PC-9 (cell line): ENCODE measurements around the gene GPR183. TPM values are rescaled to one million over a fixed set of nuclear protein-coding genes. Genes with fewer than 3 reads are reported as not detected.

Experiments used
- BruUV-seq: library from RNA; stranded (reverse); fragments of 400-500 nt; replicated peaks from 2 replicates; lab custom pipeline; 2021; lab: Mats Ljungman, UMichigan
- CTCF ChIA-PET: fragments of 300-600 bp; sonication (Branson Sonifier 250); formaldehyde crosslinking; loops from one replicate; lab custom pipeline; 2022; ENCODE audit warnings: antibody characterized with exemption; lab: Charles Lee
- POLR2A ChIA-PET: fragments of 300-600 bp; sonication (Branson Sonifier 250); formaldehyde crosslinking; loops from one replicate; lab custom pipeline; 2022; ENCODE audit warnings: antibody characterized with exemption; ENCODE audit not compliant: unreplicated experiment; lab: Charles Lee
- DNase-seq, 2 experiments: peaks; one replicate each; pipeline versions ENCODE4 v3.0.0 to v3.0.0-alpha.2; 2015 to 2022; ENCODE audit warnings: mixed read lengths in 1 of 2
- H2AFZ ChIP-seq: fragments of 200-600 bp; sonication (generic); 2 replicates; pipeline ENCODE4 v1.8.1; 2017; ENCODE audit warnings: antibody characterized with exemption
- H3F3A ChIP-seq: fragments of 200-600 bp; sonication (generic); 2 replicates; pipeline ENCODE4 v1.8.1; 2017; ENCODE audit warnings: antibody characterized with exemption, mild to moderate bottlenecking, low read depth; ENCODE audit not compliant: insufficient read depth
- H3K27ac ChIP-seq: fragments of 200-600 bp; sonication (generic); 2 replicates; pipeline ENCODE4 v1.6.1; 2016; ENCODE audit warnings: mixed run types
- H3K27me3 ChIP-seq: fragments of 200-600 bp; sonication (generic); 2 replicates; pipeline ENCODE4 v1.6.1; 2016; ENCODE audit warnings: low read depth, mixed run types; ENCODE audit not compliant: insufficient read depth
- H3K36me3 ChIP-seq: fragments of 200-600 bp; sonication (generic); 2 replicates; pipeline ENCODE4 v1.6.1; 2016; ENCODE audit warnings: low read depth, mixed run types
- H3K4me1 ChIP-seq: fragments of 200-600 bp; sonication (generic); replicated peaks from 2 replicates; pipeline ENCODE4 v1.6.1; 2016; ENCODE audit warnings: mixed run types; ENCODE audit not compliant: insufficient read depth
- H3K4me2 ChIP-seq: fragments of 200-600 bp; sonication (generic); 2 replicates; pipeline ENCODE4 v1.6.1; 2017; ENCODE audit warnings: mixed run types
- H3K4me3 ChIP-seq: fragments of 200-600 bp; sonication (generic); 2 replicates; pipeline ENCODE4 v1.6.1; 2016; ENCODE audit warnings: mixed run types
- H3K79me2 ChIP-seq: fragments of 200-600 bp; sonication (generic); 2 replicates; pipeline ENCODE4 v1.6.1; 2017; ENCODE audit warnings: low read depth, mixed run types
- H3K9me2 ChIP-seq: fragments of 200-600 bp; sonication (generic); 2 replicates; pipeline ENCODE4 v1.8.1; 2017; ENCODE audit warnings: mild to moderate bottlenecking; ENCODE audit not compliant: insufficient read depth
- H3K9me3 ChIP-seq: fragments of 200-600 bp; sonication (generic); 2 replicates; pipeline ENCODE4 v1.8.1; 2016; ENCODE audit warnings: low read depth; ENCODE audit not compliant: insufficient read depth
- H4K20me1 ChIP-seq: fragments of 200-600 bp; sonication (generic); 2 replicates; pipeline ENCODE4 v1.8.1; 2017; ENCODE audit not compliant: insufficient read depth
- EZH2 ChIP-seq: fragments of 200-600 bp; sonication (generic); IDR thresholded peaks from 2 replicates; pipeline ENCODE4 v1.8.0; 2017; ENCODE audit warnings: antibody characterized with exemption, low read depth
- intact Hi-C: fragments of 100-400 bp; cut with micrococcal nuclease; formaldehyde crosslinking; loops from one replicate; pipeline ENCODE4 v1.10.0; 2022; ENCODE audit not compliant: unreplicated experiment
- total RNA-seq: library from RNA; stranded (reverse); gene quantifications from 2 replicates; pipeline ENCODE4 v1.2.3, GENCODE V29; 2021
- TF ChIP-seq, protein P1 (sequence below): fragments of 200-600 bp; sonication (generic); conservative IDR thresholded peaks from 2 replicates; pipeline ENCODE4 v1.6.1; 2017; ENCODE audit warnings: mixed run types, antibody characterized with exemption, mild to moderate bottlenecking, moderate library complexity

GPR183 gene
- total RNA-seq, 1 experiment from 2014 or later = not detected

DNA sequence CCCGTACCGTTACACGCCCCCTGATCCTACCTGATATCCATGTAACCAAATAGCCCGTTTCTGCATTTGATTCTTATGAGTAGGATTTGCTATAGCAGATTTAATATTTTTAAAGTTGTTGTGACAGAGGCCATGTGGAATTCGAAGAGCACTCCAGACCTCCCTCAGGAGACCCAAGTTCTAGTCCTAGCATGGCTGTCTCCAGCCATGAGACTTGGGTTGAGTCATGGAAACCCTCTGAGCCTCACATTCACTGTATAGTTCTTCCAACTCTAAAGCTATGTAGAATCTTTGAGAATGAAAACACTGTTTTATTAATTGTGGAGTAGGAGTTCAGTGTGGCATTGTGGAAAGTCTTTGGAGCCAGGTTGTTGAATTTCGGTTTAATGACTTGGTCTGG is 8.0 kb upstream of the GPR183 start:
- POLR2A ChIA-PET = no interaction called here
- CTCF ChIA-PET = no interaction called here
- Histone ChIP-seq H3K36me3 (peaks cover 3% of the 10 kb centered on the region; the same call in 1 of the 2 replicates), H3K9me3 (no peaks in the 10 kb centered on the region), H4K20me1 (peaks cover 16% of the 10 kb centered on the region; the same call in 1 of the 2 replicates), H3K27ac (no peak overlapping the region), H3K4me3 (no peak overlapping the region), H3K27me3 (no peaks in the 10 kb centered on the region), H3K4me1 (peaks cover 3% of the 10 kb centered on the region; the same call in 1 of the 2 replicates), H3K9me2 (no peaks in the 10 kb centered on the region), H3K4me2 (no peak overlapping the region), H3K79me2 (peaks cover 4% of the 10 kb centered on the region; the same call in 1 of the 2 replicates), H2AFZ (no peak overlapping the region), H3F3A (peaks cover 7% of the 10 kb centered on the region; the same call in 1 of the 2 replicates)
- DNase-seq = no peak
- intact Hi-C loops = no loop called here
- TF ChIP-seq, protein P1, sequence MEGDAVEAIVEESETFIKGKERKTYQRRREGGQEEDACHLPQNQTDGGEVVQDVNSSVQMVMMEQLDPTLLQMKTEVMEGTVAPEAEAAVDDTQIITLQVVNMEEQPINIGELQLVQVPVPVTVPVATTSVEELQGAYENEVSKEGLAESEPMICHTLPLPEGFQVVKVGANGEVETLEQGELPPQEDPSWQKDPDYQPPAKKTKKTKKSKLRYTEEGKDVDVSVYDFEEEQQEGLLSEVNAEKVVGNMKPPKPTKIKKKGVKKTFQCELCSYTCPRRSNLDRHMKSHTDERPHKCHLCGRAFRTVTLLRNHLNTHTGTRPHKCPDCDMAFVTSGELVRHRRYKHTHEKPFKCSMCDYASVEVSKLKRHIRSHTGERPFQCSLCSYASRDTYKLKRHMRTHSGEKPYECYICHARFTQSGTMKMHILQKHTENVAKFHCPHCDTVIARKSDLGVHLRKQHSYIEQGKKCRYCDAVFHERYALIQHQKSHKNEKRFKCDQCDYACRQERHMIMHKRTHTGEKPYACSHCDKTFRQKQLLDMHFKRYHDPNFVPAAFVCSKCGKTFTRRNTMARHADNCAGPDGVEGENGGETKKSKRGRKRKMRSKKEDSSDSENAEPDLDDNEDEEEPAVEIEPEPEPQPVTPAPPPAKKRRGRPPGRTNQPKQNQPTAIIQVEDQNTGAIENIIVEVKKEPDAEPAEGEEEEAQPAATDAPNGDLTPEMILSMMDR = no peak
- no peak for TF ChIP-seq EZH2
- BruUV-seq = no TSS peak

DNA sequence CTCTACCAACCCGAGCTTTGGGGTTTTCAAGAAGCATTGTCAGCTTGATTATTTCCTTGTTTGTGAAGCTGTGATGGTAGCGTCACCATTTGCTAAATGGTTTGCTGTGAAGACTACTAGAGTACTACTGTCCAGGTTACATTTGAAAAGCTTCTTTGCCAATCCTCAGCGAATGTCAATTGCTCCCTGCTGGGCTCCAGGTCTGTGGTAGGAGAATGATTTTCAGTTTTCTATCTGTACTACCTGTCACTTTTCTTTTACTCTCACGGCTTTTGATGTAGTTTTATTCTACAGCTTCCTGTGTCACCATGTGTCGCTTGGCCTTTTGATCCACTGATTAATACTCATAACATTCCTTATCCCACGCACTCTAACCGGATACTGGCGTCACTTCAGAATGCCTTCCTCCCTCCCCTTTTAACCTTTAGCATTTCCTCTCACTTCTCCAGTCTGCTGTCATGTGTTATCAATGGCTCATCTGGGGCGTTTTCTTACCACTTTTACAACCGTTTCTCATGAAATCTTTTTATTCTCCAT is 7.5 kb upstream of the GPR183 start:
- Histone ChIP-seq H3K36me3 (no peaks in the 10 kb centered on the region; the same call in 1 of the 2 replicates), H3K4me2 (no peak overlapping the region), H3K4me3 (no peak overlapping the region), H4K20me1 (peaks cover 16% of the 10 kb centered on the region; the same call in 1 of the 2 replicates), H3K9me2 (no peaks in the 10 kb centered on the region), H3K27me3 (no peaks in the 10 kb centered on the region), H3K4me1 (no peaks in the 10 kb centered on the region), H3K9me3 (no peaks in the 10 kb centered on the region), H2AFZ (no peak overlapping the region), H3F3A (peaks cover 7% of the 10 kb centered on the region; the same call in 1 of the 2 replicates), H3K79me2 (no peaks in the 10 kb centered on the region; the same call in 1 of the 2 replicates), H3K27ac (no peak overlapping the region)
- ChIA-PET CTCF (no interaction called here), POLR2A (no interaction called here)
- TF ChIP-seq, protein P1 = no peak
- TF ChIP-seq EZH2 = no peak
- BruUV-seq = no TSS peak
- intact Hi-C loops = no loop called here
- no peak for DNase-seq

DNA sequence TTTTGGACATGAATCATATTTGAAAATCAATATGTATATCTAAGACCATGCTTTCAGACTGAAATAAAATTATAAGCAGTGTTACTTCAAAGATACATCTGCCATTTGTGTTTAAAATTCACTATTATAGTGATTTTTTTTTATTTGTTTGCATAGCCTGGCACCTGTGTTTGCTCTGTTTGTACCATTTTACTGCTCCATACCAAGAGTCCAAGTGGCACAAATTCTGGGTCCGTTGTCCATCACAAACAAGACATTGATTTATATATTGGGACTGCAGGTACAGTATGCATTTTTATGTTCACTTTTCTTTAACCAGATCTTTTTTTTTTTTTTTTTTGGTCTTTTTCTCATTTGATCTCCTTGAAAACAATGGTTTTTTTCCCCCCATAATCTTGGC is 6.7 kb upstream of the GPR183 start:
- H3K4me2 ChIP-seq = no peak overlapping the region
- intact Hi-C loops = no loop called here
- no peaks in the 10 kb centered on the region; the same call in 1 of the 2 replicates for H3K36me3 ChIP-seq
- H3K27me3 ChIP-seq = no peaks in the 10 kb centered on the region
- H3K79me2 ChIP-seq = peaks cover 5% of the 10 kb centered on the region; the same call in 1 of the 2 replicates
- H4K20me1 ChIP-seq = peaks cover 16% of the 10 kb centered on the region; the same call in 1 of the 2 replicates
- H3F3A ChIP-seq = peaks cover 7% of the 10 kb centered on the region; the same call in 1 of the 2 replicates
- H2AFZ ChIP-seq = no peak overlapping the region
- H3K4me3 ChIP-seq = no peak overlapping the region
- no peaks in the 10 kb centered on the region for H3K9me2 ChIP-seq
- H3K4me1 ChIP-seq = no peaks in the 10 kb centered on the region
- TF ChIP-seq, protein P1 = no peak
- TF ChIP-seq EZH2 = no peak
- ChIA-PET POLR2A (no interaction called here), CTCF (no interaction called here)
- no peak overlapping the region for H3K27ac ChIP-seq
- H3K9me3 ChIP-seq = no peaks in the 10 kb centered on the region
- DNase-seq = no peak
- no TSS peak for BruUV-seq
